OCI-LY3 (cell line): ENCODE data around the gene CEP57L1.

Source experiments
- EZH2phosphoT487 ChIP-seq: fragments of 200-600 bp; shearing (Covaris generic); IDR thresholded peaks from 2 replicates; pipeline ENCODE4 v1.6.1; 2018; ENCODE audit warnings: antibody characterized with exemption, mixed run types, low read depth
- TF ChIP-seq, protein P1 (sequence below): fragments of 200-600, 300-600 bp; sonication (generic); IDR thresholded peaks from 2 replicates; pipeline ENCODE4 v1.5.1; 2014; ENCODE audit warnings: antibody characterized with exemption, low read length, low read depth

DNA sequence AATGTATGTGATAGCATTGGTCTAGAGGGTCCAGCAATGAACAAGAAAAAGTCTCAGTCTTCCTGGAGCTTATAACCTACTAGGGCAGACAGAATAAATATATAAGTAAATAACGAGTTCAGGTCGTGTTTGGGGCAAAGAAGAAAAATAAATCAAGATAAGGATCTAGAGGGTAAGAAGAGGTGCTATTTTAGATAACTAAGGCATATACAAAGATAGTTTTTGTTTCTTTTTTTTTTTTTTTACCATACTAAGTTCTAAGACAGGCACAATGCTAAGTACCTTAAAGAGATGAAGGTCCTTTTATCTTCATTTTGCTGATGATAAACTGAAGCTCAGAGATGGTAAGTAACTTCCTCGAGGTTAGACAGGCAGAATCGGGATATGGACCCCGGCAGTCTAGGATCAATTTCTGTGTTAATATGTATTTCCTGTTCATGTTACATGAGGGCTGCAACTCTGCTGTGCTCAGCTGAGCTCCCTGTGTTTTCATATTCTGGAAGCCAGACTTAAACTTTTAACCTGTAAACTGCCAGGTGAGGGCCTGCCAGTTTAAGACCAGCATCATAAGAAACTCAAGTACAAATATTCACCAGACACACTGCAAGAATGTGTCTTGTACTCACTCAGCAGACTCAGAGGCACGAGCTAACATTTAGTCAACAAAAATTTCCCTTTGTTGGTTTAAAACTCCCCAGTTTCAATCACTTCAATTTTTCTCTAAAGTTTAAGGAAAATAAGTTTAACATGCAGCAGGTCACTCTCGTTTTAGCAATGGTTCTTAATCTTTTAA lies 24.0 kb upstream of the CEP57L1 start:
- TF ChIP-seq, protein P1, sequence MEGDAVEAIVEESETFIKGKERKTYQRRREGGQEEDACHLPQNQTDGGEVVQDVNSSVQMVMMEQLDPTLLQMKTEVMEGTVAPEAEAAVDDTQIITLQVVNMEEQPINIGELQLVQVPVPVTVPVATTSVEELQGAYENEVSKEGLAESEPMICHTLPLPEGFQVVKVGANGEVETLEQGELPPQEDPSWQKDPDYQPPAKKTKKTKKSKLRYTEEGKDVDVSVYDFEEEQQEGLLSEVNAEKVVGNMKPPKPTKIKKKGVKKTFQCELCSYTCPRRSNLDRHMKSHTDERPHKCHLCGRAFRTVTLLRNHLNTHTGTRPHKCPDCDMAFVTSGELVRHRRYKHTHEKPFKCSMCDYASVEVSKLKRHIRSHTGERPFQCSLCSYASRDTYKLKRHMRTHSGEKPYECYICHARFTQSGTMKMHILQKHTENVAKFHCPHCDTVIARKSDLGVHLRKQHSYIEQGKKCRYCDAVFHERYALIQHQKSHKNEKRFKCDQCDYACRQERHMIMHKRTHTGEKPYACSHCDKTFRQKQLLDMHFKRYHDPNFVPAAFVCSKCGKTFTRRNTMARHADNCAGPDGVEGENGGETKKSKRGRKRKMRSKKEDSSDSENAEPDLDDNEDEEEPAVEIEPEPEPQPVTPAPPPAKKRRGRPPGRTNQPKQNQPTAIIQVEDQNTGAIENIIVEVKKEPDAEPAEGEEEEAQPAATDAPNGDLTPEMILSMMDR: no peak
- no peak for TF ChIP-seq EZH2phosphoT487
